SKM-1 (cell line): Measurements from ENCODE around the gene DOCK2.

Experiments used
- DNase-seq: peaks from one replicate; lab custom pipeline; 2025; ENCODE audit not compliant: unreplicated experiment; lab: John Stamatoyannopoulos, UW

The DOCK2 gene

DNA sequence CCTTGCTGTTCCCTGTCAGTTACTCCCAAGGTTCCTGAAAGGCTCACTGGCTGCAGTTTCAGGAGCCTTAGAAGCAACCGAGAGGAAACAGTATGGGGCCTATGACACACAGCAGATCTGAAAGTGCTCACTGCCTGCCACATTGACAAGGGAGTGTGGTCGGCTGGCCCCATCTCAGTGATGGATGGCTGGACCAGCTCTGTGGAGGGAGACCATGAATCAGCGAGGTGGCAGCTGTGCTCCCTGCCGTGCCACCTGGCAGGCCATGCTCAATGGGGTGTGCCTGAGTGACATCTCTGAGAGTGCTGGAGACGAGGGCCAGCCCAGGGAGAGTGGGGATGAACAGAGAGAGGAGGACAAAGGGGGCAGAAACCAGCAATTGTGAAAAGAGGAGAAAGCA is 49.1 kb downstream of the DOCK2 start:
- DNase-seq: no peak

DNA sequence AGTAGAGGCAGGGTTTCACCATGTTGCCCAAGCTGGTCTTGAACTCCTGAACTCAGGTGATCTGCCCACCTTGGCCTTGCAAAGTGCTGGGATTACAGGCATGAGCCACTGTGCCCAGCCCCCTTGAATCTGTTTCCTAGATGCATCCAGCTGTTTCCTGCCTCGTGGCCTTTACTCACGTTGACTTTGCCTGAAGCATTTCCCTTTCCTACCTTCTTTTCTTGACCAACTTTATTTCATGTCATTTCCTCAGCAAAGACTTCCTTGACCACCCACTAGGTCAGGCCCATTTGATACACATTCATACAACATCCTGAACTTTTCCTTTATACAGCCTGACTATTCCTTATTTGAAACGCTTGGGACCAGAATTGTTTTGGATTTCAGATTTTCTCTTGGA is 51.0 kb downstream of the DOCK2 start:
- DNase-seq: no peak

DNA sequence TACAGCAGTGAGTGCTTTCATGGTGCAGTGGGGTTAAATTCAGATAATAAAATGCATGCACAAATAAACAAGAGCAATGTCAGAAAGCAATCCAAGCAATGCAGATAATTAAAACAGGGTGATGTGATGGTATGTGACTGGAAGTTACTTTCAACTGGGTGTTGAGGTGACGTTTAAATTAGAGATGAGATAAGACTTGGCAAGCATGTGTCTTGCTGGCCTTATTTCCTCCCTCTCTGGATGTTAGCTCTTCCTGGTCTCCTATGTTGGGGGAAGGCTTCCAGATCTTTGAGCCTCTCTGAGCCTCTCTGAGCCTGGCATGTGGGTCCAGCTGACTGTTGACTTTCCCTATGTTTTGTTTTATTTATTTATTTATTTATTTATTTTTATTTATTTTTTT is 54.4 kb downstream of the DOCK2 start:
- DNase-seq: no peak

DNA sequence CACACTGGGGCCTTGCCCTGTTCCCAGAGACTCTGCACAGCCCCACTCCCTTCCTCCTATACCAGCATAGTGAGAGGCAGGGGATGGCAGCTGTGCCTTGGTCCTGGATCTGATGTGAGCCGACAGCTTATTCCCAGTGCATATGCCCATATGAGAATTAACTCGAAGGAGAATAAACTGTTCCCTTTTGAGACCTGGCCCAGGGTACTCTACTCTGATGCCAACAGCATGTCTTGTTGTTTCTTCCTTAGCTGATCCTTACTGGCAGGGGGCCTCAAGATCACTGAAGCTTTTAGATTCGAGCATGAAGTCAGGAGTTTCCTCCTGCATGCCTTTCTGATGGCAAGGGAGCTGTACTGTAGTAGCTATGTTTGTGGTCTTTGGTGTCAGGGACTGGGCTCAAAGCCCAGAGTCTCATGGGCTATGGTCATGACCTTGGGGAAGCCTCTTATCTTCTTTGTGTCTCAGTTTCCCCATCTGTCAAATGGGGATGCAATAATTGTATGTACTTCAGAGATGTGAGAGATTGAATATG is 57.1 kb downstream of the DOCK2 start:
- DNase-seq: no peak

DNA sequence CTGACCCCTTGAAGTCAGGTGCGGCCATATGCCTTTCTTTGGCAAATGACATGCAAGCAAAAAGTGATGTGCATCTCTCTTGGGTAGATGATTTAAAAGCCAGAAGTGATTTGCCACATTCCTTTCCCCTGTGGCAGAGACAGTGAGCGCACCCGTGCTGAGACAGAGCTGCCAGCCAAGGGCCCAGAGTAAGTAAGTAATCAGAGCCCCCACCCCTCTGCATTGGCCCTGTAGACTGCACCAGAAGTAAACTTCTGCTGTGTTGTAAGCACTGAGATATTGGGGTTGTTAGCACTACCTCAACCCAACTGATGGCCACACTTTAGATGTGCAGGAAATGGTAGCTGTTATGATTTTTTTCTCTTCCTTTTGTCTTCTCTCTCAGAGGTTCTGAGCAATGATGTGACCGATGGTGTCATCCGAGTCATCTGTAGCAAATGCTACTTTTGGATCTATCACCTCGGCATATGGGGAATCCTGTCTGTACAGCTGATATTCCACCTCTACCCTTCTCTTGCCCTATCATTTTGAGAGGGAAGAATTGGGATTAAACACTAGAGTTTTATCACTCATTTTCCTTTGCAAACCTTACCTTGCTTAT is 58.0 kb downstream of the DOCK2 start:
- no peak for DNase-seq

DNA sequence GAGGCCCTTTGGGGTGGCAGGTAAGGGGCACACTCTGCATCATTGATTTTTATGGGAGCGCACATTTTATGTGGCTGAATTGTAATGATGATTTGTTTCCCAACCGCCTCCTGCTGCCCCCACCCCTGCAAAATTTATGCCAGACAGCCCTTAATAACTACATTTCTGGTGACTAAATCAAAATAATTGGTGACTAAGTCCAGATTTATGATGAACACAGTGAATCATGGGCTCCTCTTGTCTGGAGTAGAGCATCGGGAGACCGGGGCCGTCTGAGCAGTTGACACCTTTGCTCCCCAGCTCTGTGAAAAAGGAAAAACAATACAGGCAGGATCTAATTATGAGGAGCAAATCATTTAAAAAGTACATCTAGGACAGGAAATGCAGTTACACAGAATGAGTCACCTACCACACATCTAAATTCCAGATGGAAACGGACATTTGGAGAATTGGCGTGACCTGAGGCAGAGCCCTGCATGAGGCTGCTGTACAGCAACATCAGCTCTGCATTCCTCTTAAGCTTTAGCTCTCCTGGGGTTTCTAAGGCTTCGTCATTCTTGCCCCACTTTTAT is 58.9 kb downstream of the DOCK2 start:
- no peak for DNase-seq

DNA sequence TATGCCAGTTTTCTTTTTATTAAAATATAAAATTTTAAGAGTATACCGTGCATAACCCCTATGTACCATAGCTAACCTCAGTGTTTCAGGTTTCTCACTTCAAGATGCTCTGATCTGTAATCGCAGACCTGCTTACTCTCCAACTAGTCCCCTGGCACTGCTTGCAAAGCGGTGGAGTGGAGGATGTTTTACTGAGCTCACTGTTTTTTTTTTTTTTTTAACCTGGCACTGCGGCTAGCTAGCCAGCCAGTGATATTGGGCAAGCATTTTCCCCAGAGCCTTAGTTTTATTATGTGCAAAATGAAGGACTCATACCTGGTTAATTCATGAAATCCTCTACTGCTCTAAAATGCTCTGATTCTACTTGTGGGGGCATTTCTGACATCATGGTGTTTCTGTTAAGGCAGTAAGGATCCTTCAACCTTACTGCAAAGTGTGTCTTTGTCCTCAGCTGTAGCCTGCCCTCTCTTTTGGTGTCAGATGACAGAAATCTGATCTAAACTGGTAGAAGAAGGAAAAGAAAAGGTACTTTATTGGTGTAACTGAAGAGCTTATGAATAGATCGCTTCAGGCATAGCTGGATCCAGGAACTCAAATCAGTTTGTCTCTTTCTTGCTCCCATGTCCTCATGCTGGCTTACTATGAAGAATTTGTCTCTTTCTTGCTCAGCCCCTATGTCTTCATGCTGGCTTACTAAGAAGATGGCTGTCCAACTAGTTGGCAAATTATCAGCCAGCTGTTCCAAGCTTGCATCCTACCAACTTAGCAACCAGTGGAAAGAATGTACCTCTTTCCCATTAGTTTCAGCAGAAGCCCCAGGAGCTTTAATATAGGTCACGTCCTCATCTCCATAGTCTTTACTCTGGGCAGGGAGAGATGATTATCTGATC is 59.8 kb downstream of the DOCK2 start:
- DNase-seq: no peak

DNA sequence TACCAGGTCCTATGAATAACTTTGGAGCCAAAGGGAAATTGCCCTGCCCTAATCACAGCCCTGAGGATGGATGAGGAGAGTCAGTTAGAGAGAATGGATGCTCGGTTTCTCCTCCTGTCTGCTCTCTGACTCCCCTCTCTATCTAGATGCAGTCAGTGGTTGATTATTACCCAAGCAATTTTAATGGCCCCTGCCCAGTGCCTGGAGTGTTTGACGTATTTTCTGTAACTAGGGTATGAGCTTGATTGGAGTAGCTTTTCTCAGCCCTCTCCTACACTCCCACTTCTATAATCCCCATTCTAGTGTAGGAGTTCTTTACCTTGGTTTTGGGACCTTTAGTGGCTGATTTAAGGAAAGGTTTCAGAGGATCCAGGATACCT is 60.4 kb downstream of the DOCK2 start:
- DNase-seq: no peak

DNA sequence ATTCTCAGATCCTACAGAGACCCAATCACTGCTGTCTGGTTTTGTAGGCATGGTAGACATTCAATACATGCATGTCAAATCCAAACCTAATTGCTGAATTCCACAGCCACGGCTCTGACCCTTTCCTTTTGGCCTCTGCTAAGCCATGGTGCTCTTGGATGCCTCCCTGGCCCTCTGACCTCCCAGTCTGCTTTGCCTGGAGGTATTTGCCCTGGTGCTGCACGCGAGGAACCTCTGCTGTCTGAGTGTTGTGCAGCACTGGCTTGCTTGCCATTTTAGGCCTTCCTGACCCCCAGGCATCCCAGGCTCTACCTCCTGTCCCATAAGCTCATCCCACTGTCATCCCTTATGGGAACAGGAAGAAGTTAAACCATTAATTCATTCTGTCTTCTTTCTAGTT is 60.9 kb downstream of the DOCK2 start:
- DNase-seq: no peak

DNA sequence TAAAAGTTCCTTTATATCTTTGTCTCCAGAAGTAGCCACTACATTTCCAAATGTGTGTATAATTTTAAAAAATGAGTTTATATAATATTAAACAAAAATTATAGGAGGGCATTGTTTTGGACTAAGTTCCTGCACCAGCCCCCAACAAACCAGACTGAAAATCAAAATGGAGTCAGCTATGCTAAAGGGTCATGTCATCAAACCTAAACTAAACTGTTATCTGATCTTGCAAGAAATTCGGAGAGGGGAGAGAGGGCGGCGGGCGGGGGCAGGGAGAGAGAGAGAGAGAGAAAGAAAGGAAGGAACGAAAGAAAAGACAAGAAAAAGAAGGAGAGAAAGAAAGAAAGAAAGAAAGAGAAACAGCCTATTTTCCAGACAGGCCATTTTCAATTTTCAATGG is 63.5 kb downstream of the DOCK2 start:
- no peak for DNase-seq

DNA sequence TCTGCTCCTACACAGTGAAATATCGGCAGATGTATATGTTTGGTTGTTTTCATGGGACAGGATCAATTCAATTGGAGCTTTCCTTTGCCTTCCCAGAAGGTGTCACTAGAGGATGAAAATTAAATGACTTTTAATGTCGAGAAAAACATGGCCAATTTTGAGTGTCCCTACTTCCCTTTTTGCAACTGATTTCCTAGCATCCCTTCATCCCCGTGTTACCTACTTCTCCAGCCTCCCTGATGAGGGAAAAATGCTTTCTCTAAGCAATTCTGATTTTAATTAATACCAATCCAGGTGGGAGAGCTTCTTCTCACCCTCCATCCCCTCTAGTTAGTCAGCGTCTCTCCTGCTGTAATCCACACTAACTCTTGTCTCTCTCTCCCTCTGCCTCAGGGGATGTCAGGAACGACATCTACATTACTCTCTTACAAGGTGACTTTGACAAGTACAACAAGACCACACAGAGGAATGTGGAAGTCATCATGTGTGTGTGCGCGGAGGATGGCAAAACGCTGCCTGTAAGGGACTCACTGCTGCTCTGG is 64.9 kb downstream of the DOCK2 start:
- no peak for DNase-seq

DNA sequence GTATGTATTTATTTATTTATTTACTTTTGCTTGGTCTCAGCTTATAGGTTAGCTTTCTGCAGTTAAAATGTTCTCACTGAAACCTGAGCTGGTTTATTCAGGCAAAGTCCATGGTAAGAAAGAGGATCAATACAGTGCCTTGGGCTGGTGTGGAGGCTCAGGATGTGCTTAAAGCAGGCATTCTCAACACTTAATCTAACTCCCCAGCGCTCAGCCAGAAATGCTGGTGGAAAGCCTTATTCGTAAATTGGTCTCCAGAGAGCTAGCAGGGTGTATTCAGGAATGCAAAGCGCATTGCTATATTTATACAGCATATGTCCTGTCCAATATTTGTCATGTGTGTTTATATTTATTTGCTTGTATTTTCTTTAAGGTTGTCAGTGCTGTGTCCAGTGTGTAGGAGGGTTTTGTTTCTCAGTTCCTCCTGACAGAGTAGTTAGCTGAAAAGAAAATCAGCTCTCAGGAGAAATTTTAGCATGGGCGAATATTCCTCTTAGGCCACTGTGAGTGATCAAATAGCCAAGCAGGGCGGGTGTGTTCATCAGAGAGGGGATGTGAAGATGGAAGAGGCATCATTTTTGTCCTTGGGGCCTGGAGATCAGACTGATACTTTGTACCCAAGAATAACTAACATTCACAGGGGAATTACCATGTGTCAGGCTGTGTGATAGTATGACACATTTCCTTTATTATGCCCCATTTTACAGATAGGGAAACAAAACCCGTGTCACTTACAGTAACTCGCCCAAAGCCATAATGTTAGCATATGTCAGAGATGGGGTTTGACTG is 65.8 kb downstream of the DOCK2 start:
- DNase-seq: no peak

DNA sequence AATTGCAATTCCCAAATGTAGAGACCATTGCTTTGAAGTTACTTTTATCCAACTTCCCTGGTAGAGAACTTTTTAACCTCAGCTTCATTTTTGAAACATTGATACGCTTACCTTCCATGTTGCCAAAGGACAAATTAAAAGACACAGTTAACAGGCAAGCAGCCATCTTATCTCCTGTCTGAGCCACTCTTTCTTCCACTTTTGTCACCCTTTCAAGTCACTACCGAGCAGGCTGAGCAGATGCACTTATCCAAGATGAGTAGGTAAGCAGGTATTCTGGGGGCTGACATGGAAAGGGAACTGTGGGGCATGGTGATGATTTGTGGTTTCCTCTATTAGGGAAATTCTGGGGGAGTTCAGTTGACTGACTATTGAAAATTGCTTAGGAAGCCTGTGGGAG is 66.7 kb downstream of the DOCK2 start:
- no peak for DNase-seq

DNA sequence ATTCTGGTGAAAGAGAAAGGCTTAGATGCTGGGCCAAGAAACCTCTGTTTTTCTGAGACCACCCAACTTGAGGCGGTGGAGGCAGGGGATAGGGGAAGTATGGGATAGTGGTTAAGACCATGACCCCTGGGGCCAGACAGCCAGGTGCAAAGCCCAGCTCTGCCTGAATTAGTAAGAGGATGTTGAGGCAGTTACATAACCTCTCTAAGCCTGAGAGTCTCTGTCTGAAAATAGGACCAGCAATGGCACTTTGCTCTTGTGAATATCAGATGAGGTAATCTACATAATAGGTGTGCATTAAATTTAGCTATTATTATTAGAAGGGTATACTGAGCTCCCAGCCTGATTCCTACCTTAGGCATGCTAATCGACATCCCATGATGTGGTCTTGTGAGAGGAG is 68.2 kb downstream of the DOCK2 start:
- no peak for DNase-seq

DNA sequence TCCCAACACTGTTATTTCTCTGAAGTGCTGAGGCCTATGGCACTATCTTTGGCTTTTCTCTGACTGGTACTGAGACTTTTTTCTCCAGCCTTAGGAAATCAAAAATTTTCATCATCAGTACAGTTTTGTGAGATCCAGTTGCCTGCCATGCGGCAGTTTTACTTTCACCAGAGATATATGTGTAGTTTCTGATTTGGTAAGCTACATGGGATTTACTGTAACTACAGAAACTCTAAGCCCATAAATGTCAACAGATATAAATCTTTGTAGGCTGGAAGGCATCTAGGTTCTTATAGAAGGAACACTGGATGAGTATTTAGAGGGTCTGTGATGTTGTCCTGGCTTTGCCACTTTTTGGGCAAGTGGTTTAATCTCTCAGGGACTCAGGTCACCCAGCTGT is 69.0 kb downstream of the DOCK2 start:
- DNase-seq: no peak

DNA sequence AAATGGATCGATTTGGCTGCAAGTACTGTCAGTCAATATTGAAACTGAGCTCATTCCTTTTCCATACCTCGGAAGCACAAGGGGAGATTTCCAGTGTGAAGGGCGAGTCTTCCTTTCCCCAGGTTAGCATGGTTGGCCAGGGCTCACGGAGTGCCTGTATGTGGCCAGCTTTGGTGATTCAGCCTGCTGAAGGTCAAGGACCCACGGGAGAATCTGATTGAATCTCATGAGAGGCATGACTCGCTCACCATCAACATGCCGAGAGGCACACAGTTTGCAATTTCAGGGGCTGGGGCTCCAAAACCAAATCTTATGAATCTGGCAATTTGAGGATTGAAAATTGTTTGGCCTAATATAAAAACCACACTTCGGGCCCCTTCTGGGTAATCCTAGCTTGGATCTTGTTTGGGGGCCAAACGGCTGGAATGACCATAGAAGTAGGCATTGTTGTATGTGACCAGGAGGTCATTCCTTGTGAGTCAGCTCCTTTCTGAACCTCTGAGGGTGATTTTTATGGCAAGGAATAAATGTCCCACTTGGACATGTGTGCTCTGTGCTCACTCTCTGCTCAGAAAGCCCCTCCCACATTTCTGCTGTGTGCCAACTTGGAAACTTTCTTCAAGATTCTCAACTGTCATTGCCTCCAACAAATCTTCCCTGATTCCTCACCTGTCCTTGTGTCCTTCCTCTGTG is 69.8 kb downstream of the DOCK2 start:
- DNase-seq: no peak

DNA sequence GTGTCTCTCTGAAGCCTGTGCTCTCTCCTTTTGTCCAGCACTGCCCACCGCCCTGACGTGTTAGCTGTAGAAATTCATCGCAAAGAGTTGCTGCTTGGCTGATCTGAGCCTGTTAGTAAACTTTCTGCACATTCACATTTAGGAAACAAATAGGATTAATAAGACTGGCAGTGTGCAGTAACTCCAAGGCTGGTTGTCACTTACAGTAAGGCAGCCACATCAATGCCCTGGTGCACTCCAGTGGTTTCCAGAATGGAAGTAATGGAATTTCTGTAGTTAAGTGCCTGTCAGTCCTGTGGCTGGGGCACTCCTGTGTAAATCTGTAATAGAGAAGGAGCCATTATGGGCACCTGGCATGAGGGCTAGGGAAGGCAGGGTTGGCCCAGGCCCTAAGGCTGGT is 70.6 kb downstream of the DOCK2 start:
- no peak for DNase-seq

DNA sequence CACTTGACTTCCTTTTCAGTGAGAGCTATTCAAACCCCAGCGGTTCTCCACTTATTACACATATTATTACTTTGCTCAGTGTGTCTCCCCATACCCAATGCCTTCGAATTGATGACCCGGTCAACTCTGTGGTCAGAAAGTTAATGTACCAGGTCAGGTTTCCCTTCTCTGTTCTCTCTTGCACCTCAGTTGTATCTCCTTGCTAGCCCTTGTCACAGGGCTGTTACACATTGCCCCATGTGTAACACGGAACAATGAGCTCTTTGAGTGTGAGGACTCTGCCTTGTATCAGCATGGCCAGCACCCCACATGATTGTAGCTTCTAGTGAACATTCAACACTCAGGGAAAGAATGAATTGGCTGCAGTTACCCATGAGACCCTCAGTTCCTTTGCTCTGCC is 73.6 kb downstream of the DOCK2 start:
- DNase-seq: no peak

DNA sequence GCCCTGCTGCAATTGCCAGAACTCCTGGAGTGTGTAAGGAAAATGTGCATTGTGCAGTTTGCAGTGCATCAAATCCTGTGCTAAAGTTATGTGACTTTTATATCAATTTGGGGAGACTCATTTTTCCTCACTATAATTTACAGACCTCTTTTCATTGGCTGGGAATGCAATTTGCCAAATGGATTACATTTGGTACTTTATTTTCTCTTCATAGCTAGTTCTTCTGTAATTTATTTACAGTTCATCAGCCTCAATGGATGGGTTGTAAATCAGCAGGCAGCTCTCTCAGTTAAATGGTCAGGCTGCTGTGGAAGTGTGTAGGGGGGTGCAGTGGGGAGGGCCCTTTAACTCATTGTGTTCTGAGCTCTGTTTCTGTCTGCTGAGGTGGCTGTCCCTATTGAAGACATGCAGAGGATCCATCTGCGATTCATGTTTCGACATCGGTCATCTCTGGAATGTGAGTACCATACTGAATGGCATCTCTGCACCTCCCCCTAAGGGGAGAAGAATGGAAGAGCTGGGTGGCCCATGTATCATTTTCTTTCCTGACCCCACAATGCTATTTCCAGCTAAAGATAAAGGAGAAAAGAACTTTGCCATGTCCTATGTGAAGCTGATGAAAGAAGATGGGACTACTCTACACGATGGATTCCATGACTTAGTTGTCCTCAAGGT is 74.6 kb downstream of the DOCK2 start:
- no peak for DNase-seq

DNA sequence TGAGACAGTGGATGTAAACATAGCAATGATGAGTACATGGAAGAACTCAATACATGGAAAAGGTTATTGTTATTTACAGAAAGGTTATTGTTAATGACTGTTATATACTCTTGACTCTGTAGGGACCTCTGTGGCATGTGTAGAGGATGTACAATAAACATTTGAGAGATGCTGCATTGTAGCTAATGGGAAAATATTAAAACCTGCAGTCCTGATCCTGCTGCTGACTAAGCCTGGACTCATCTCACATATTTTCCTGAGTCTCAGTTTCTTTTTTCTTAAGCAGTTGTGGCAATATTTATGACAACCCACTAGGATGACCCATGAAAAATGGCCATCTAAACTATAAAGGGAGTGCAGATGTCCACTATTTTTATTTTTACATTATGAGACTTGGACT is 75.4 kb downstream of the DOCK2 start:
- DNase-seq: no peak
